HCT116 (cell line): ENCODE results near the gene PLCH2. TPM values are rescaled to one million over a fixed set of nuclear protein-coding genes. Genes with fewer than 3 reads are reported as not detected.
A peak's percentile ranks its signal among the peaks of the same experiment; 100 is the strongest.

Experiments used
- ATAC-seq: fragments of 200-7000 bp; cut with Tn5 transposase; 2 replicates; pipeline ENCODE4 v1.9.1; 2020; ENCODE audit warnings: mild to moderate bottlenecking, moderate library complexity
- BruUV-seq: library from RNA; stranded (reverse); fragments of 400-500 nt; replicated peaks from 2 replicates; lab custom pipeline; 2021; lab: Mats Ljungman, UMichigan
- CTCF ChIA-PET: fragments of 300-600 bp; sonication (Branson Sonifier 250); formaldehyde crosslinking; loops from one replicate; lab custom pipeline; 2021; ENCODE audit warnings: antibody characterized with exemption; lab: Charles Lee
- POLR2A ChIA-PET: fragments of 300-600, 350-600 bp; sonication (Branson Sonifier 250); formaldehyde crosslinking; loops from one replicate; lab custom pipeline; 2021; ENCODE audit warnings: antibody characterized with exemption; lab: Charles Lee
- RAD21 ChIA-PET, 2 experiments: fragments of 300-600 bp; sonication (Branson Sonifier 250); formaldehyde crosslinking; loops; one replicate each; lab custom pipeline; 2023; ENCODE audit warnings: low total read pairs in 2 of 2; ENCODE audit not compliant: uncharacterized antibody in 2 of 2, unreplicated experiment in 2 of 2, low non-redundant PET in 1 of 2; lab: Charles Lee
- DNase-seq: peaks from one replicate; pipeline ENCODE4 v3.0.0-alpha.2; 2010; ENCODE audit warnings: low read depth, low spot score
- H2AFZ ChIP-seq: fragments of 200-600 bp; shearing (Covaris generic), sonication (generic); 2 replicates; pipeline ENCODE4 v1.6.1; 2017; ENCODE audit warnings: low read depth, mixed run types, mixed read lengths, antibody characterized with exemption, low read length; ENCODE audit not compliant: poor library complexity, severe bottlenecking
- H3K27ac ChIP-seq: 2 replicates; pipeline ENCODE4 v1.5.1; 2012; ENCODE audit warnings: low read depth, low read length
- H3K27me3 ChIP-seq: fragments of 200-600 bp; sonication (generic); 2 replicates; pipeline ENCODE4 v1.6.1; 2016; ENCODE audit warnings: mixed run types, low read length, mixed read lengths; ENCODE audit not compliant: insufficient read depth
- H3K36me3 ChIP-seq, 2 experiments: fragments of 200-500 bp in 1 of 2; fragments of 200-600 bp in 1 of 2; sonication (Bioruptor generic) in 1 of 2; sonication (generic) in 1 of 2; 2 replicates each; pipeline versions ENCODE4 v1.5.1 to v1.6.1; 2014 to 2016; ENCODE audit warnings: low read length in 2 of 2, inconsistent platforms in 1 of 2, mixed read lengths in 1 of 2, mixed run types in 1 of 2; ENCODE audit not compliant: insufficient read depth in 2 of 2, control insufficient read depth in 1 of 2
- H3K4me1 ChIP-seq, 2 experiments: fragments of 200-600 bp in 1 of 2; sonication (generic) in 1 of 2; 2 replicates each; pipeline versions ENCODE4 v1.5.1 to v1.6.1; 2012 to 2017; ENCODE audit warnings: low read length in 2 of 2, inconsistent platforms in 1 of 2, mild to moderate bottlenecking in 1 of 2, mixed read lengths in 1 of 2, mixed run types in 1 of 2, moderate library complexity in 1 of 2; ENCODE audit not compliant: insufficient read depth in 2 of 2, control insufficient read depth in 1 of 2
- H3K4me2 ChIP-seq: fragments of 200-600 bp; sonication (generic); 2 replicates; pipeline ENCODE4 v1.6.1; 2017; ENCODE audit warnings: mixed run types, low read length, mixed read lengths
- H3K4me3 ChIP-seq, 2 experiments: fragments of 200-600 bp in 1 of 2; sonication (generic) in 1 of 2; replicated peaks in 1 of 2; 2 replicates each; pipeline ENCODE4 v1.5.1; 2011 to 2016; ENCODE audit warnings: low read length in 2 of 2, control low read depth in 1 of 2, low read depth in 1 of 2, mild to moderate bottlenecking in 1 of 2, mixed read lengths in 1 of 2, mixed run types in 1 of 2
- H3K79me2 ChIP-seq: fragments of 200-600 bp; sonication (generic); 2 replicates; pipeline ENCODE4 v1.6.1; 2017; ENCODE audit warnings: mild to moderate bottlenecking, mixed run types, low read length, moderate library complexity, mixed read lengths; ENCODE audit not compliant: insufficient read depth
- H3K9ac ChIP-seq: fragments of 200-600 bp; sonication (generic); 2 replicates; pipeline ENCODE4 v1.6.1; 2016; ENCODE audit warnings: low read length, mixed read lengths
- H3K9me2 ChIP-seq: fragments of 200-600 bp; sonication (generic), shearing (Covaris generic); 2 replicates; pipeline ENCODE4 v1.6.1; 2017; ENCODE audit warnings: mixed run types, mild to moderate bottlenecking, moderate library complexity; ENCODE audit not compliant: insufficient read depth
- H3K9me3 ChIP-seq, 2 experiments: fragments of 200-500 bp in 1 of 2; fragments of 200-600 bp in 1 of 2; sonication (Bioruptor generic) in 1 of 2; sonication (generic) in 1 of 2; 2 replicates each; pipeline ENCODE4 v1.6.1; 2014 to 2017; ENCODE audit warnings: low read length in 2 of 2, mixed read lengths in 2 of 2, inconsistent platforms in 1 of 2, low read depth in 1 of 2, mild to moderate bottlenecking in 1 of 2, mixed run types in 1 of 2, moderate library complexity in 1 of 2; ENCODE audit not compliant: control insufficient read depth in 1 of 2, insufficient read depth in 1 of 2
- H4K20me1 ChIP-seq: fragments of 200-600 bp; sonication (generic), shearing (Covaris generic); 2 replicates; pipeline ENCODE4 v1.6.1; 2017; ENCODE audit warnings: mixed run types, mild to moderate bottlenecking, moderate library complexity; ENCODE audit not compliant: insufficient read depth
- CBX3 ChIP-seq: IDR thresholded peaks from 2 replicates; pipeline ENCODE4 v1.6.1; 2012; ENCODE audit warnings: low read depth
- CEBPB ChIP-seq: IDR thresholded peaks from 2 replicates; pipeline ENCODE4 v1.6.1; 2012; ENCODE audit warnings: low read depth
- EGR1 ChIP-seq: IDR thresholded peaks from 2 replicates; pipeline ENCODE4 v1.6.1; 2012; ENCODE audit warnings: low read depth
- ELF1 ChIP-seq: IDR thresholded peaks from 2 replicates; pipeline ENCODE4 v1.6.1; 2012; ENCODE audit warnings: low read depth, borderline replicate concordance
- EZH2 ChIP-seq: fragments of 200-600 bp; sonication (generic); IDR thresholded peaks from 2 replicates; pipeline ENCODE4 v1.6.1; 2017; ENCODE audit warnings: antibody characterized with exemption, mixed run types
- FOSL1 ChIP-seq: IDR thresholded peaks from 2 replicates; pipeline ENCODE4 v1.6.1; 2012; ENCODE audit warnings: low read depth
- JUND ChIP-seq: IDR thresholded peaks from 2 replicates; pipeline ENCODE4 v1.6.1; 2012
- POLR2A ChIP-seq: IDR thresholded peaks from 2 replicates; pipeline ENCODE4 v1.7.0; 2011; ENCODE audit warnings: borderline replicate concordance; ENCODE audit not compliant: insufficient read depth, insufficient read length; ENCODE audit errors: extremely low read depth
- POLR2AphosphoS5 ChIP-seq: IDR thresholded peaks from 2 replicates; pipeline ENCODE4 v1.6.1; 2011; ENCODE audit warnings: mild to moderate bottlenecking, low read depth, low read length, moderate library complexity
- SP1 ChIP-seq: IDR thresholded peaks from 2 replicates; pipeline ENCODE4 v1.6.1; 2012; ENCODE audit warnings: low read depth
- SRF ChIP-seq: IDR thresholded peaks from 2 replicates; pipeline ENCODE4 v1.6.1; 2012; ENCODE audit warnings: low read depth
- TCF7L2 ChIP-seq: IDR thresholded peaks from 2 replicates; pipeline ENCODE4 v1.7.0; 2011; ENCODE audit warnings: borderline replicate concordance, inconsistent platforms; ENCODE audit not compliant: insufficient read depth, insufficient read length; ENCODE audit errors: extremely low read depth
- YY1 ChIP-seq: IDR thresholded peaks from 2 replicates; pipeline ENCODE4 v1.6.1; 2011; ENCODE audit warnings: low read length, low read depth, moderate library complexity, mild to moderate bottlenecking; ENCODE audit not compliant: insufficient replicate concordance; ENCODE audit errors: extremely low read depth
- ZBTB33 ChIP-seq: IDR thresholded peaks from 2 replicates; pipeline ENCODE4 v1.6.1; 2011; ENCODE audit warnings: mild to moderate bottlenecking, low read length, moderate library complexity; ENCODE audit not compliant: insufficient replicate concordance; ENCODE audit errors: extremely low read depth
- ZNF274 ChIP-seq: fragments of 200-500 bp; sonication (Bioruptor generic); IDR thresholded peaks from 2 replicates; pipeline ENCODE4 v1.6.1; 2014; ENCODE audit warnings: mild to moderate bottlenecking, low read depth, low read length, inconsistent platforms
- intact Hi-C: fragments of 100-400 bp; cut with micrococcal nuclease; formaldehyde crosslinking; loops from 2 replicates; pipeline ENCODE4 v1.10.0; 2022
- total RNA-seq: library from RNA; stranded (reverse); gene quantifications from one replicate; pipeline ENCODE4 v1.2.1, GENCODE V29; 2021; ENCODE audit not compliant: unreplicated experiment
- TF ChIP-seq, protein P1 (sequence below), 3 experiments: fragments of 200-600 bp in 1 of 3; sonication (generic) in 1 of 3; IDR thresholded peaks in 2 of 3; conservative IDR thresholded peaks in 1 of 3; 2 replicates each; pipeline ENCODE4 v1.5.1; 2012 to 2017; ENCODE audit warnings: low read depth in 2 of 3, low read length in 2 of 3, antibody characterized with exemption in 1 of 3, borderline replicate concordance in 1 of 3, control low read depth in 1 of 3, mild to moderate bottlenecking in 1 of 3, mixed read lengths in 1 of 3, mixed run types in 1 of 3, moderate library complexity in 1 of 3; ENCODE audit not compliant: insufficient read depth in 1 of 3

The PLCH2 gene
- total RNA-seq, 1 experiment from 2014 or later, result 2.0 TPM

DNA sequence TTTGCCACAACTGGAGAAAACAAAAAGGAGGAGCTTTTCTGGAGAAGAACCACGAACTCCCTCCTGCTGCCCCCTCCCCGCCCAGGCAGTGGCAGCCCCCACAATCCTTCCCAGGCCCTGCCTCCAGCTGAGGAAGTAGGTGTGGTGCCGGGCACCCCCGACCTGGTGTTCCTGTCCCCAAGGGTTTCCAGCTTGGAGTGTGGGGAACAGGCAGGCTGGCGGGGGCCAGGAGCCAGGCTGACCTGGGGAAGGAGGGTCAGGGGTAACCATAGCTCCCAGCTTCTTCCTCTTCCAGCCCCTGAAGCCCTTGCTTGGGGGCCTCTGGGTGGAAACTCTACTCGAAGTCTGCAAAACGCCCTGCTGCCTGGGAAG lies 58.2 kb downstream of the PLCH2 start:
- ATAC-seq, result no peak
- H3K79me2 ChIP-seq, result no peaks in the 10 kb centered on the region
- H3K4me2 ChIP-seq, result peak overlapping the region; percentile 78
- H3K36me3 ChIP-seq, result no peaks in the 10 kb centered on the region
- no peak overlapping the region for H2AFZ ChIP-seq
- BruUV-seq, result no TSS peak
- no peak overlapping the region for H3K4me3 ChIP-seq
- no peaks in the 10 kb centered on the region for H3K9me2 ChIP-seq
- TF ChIP-seq POLR2A (no peak), TCF7L2 (no peak), POLR2AphosphoS5 (no peak), SP1 (no peak), SRF (no peak), EZH2 (no peak), JUND (no peak), ELF1 (no peak), ZBTB33 (no peak), FOSL1 (no peak), EGR1 (no peak), ZNF274 (no peak), CEBPB (no peak), YY1 (no peak), CBX3 (no peak)
- TF ChIP-seq, protein P1, sequence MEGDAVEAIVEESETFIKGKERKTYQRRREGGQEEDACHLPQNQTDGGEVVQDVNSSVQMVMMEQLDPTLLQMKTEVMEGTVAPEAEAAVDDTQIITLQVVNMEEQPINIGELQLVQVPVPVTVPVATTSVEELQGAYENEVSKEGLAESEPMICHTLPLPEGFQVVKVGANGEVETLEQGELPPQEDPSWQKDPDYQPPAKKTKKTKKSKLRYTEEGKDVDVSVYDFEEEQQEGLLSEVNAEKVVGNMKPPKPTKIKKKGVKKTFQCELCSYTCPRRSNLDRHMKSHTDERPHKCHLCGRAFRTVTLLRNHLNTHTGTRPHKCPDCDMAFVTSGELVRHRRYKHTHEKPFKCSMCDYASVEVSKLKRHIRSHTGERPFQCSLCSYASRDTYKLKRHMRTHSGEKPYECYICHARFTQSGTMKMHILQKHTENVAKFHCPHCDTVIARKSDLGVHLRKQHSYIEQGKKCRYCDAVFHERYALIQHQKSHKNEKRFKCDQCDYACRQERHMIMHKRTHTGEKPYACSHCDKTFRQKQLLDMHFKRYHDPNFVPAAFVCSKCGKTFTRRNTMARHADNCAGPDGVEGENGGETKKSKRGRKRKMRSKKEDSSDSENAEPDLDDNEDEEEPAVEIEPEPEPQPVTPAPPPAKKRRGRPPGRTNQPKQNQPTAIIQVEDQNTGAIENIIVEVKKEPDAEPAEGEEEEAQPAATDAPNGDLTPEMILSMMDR (IDR thresholded peaks at IDR 0.05 in 2 of 3, conservative IDR thresholded peaks at IDR 0.05 in 1 of 3; ENCODE audit: borderline replicate concordance in 1 of 3, insufficient read depth in 1 of 3, low read depth in 2 of 3, low read length in 2 of 3), result no peak
- no peaks in the 10 kb centered on the region for H4K20me1 ChIP-seq
- ChIA-PET RAD21 (no interaction called here), POLR2A (interaction anchor here (1.6 to 1.7 kb wide), 2 partner anchors 8 to 12 kb away, joined by 4 to 6 read pairs; partner anchors contain the start of gene PANK4), CTCF (interaction anchor here (1.0 to 1.3 kb wide), 2 partner anchors 8 to 12 kb away, joined by 6 read pairs; partner anchors contain the start of gene PANK4)
- no peak overlapping the region; the same call in 1 of the 2 replicates for H3K27ac ChIP-seq
- H3K9me3 ChIP-seq, result no peaks in the 10 kb centered on the region
- H3K9ac ChIP-seq, result peak overlapping the region; percentile 26; the same call in 1 of the 2 replicates
- intact Hi-C loops, result no loop called here
- H3K4me1 ChIP-seq, result peaks cover 12 to 31% of the 10 kb centered on the region in 2 experiments; a peak in 3 of 4 replicates
- no peaks in the 10 kb centered on the region for H3K27me3 ChIP-seq
- no peak for DNase-seq
